GM18870 (cell line): ENCODE measurements around the gene RPIA.

Experiments used
- ATAC-seq: cut with Tn5 transposase; IDR thresholded peaks from one replicate; pipeline ENCODE4 v1.9.1; 2021; ENCODE audit warnings: moderate library complexity; ENCODE audit not compliant: unreplicated experiment

Gene RPIA

GRCh38 chr2:88684519-88684918, 7.0 kb upstream of the RPIA start:
- ATAC-seq: no peak

DNA sequence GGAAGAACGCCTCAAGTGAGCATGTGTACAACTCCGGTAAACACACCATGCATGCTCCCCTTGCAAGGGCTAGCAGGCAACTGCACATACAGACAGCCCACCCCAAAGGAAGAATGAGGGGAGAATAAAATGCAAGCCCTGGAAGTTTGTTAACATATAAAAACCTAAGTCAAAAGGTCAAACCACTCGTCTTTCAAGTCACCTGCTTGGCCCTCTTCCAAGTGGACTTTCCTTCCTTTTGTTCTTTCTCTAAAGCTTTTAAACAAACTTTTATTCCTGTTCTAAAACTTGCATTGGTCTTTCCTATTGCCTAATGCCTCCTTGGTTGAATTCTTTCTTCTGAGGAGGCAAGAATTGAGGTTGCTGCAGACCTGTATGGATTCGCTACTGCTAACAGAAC, 5.2 kb upstream of the RPIA start:
- no peak for ATAC-seq

GRCh38 chr2:88687384-88687783, 4.1 kb upstream of the RPIA start:
- ATAC-seq: no peak

DNA sequence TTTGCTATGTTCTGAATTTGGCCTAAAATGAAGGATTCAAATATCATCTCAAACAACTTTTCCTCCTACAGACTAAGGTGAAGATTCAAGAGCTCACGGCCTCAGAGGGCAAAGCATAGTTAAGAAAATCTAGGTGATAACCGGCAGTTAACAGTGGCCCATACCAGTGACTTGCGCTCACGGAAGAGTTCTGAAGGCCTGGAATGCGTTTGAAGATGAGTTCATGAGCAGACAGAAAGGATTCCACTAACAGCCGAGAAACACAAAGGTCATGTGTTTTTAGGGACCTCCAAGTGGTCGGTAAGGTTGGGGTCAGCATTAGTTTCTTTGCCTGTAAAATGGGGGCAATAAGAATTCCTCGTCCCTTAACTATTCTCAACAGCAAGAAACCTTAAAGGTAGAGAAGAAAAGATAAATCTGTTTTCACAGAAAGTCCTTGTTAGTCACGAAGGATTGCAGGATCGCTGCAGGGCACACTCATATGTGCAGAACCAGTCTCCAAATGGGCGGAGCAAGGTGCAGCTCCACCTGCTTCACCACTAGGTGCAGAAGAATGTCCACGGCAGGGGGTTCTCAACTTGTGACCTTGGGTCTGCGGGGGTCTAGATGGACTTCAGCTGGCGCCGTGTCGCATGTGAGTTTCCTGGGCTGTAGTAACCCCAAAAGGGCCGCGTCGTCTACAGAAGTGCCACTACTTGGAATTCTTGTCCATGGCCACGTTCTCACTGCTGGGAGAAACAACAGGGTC, 708 bp upstream of the RPIA start:
- ATAC-seq: no peak

GRCh38 chr2:88692187-88692586, 714 bp downstream of the RPIA start:
- ATAC-seq: no peak

DNA sequence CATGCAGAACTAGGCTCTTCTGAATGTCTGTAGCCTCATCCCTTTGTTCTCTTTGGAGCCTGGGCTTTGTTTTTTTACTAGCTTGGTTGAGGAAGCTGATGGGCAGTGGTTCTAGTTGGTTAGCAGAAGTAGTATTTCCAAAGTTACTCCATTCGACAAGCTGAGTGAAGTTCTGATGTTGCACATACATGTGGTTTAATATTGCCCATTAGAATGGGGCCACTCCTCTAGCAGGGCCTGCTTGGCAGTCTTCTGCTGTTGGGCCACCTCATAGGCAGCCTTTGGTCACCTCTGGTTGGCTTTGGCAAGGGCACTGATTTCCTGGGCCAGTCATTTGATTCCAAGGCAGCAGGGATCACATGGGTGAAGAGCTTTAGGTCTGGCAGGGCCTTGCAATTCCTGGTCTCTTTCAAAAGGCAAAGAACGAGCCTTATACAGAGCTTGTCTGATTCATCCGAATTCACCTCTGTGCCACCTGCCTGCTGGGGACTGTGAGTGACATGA, 2.5 kb downstream of the RPIA start:
- no peak for ATAC-seq

DNA sequence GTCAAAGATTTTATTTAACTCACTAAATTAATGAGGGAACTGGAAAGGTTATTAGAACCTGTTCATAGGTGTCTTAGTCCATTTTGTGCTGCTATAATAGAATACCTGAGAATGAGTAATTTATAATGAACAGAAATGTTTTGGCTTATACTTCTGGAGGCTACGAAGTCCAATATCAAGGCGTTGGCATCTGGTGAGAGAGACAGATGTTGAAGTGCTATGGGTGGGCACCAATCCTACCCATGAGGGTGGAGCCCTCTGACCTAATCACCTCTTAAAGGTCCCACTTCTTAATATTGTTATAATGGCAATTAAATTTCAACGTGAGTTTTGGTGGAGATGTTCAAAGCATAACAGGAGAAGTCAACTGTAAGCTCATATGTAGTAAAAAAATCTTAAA, 5.1 kb downstream of the RPIA start:
- ATAC-seq: no peak

DNA sequence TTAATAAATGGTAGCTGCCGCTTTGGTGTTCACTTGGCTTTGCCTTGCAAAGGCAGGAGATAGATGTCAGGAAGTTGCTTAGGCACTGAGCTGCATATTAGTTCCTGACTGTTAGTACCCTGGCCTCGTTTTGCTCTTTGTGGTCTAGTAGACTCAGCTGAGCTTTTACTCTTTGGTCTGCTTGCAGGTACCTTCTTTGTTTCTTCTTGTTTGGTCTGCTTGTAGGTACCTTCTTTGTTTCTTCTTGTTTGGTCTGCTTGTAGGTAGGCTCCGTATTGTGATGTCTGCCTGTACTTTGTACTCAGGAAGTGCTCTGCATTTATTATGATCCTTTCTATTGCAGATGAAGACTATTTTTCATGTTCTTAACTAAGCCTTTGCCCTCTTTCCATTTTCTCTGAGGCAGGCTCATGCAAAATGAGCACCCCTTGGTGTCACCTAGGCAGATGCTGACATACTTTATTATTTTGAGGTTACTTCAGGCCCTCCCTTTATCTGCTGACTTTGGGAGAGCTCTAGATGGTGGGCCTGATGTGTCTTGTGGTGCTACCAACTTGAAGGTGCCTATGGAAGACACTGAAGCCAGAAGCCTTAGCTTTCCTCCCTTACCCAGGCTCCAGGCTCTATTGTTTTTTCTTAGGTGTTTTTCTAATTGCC, 6.0 kb downstream of the RPIA start:
- ATAC-seq: no peak

- ATAC-seq: no peak
These were observed 6.5 kb downstream of the RPIA start for GRCh38 chr2:88698027-88698413.

DNA sequence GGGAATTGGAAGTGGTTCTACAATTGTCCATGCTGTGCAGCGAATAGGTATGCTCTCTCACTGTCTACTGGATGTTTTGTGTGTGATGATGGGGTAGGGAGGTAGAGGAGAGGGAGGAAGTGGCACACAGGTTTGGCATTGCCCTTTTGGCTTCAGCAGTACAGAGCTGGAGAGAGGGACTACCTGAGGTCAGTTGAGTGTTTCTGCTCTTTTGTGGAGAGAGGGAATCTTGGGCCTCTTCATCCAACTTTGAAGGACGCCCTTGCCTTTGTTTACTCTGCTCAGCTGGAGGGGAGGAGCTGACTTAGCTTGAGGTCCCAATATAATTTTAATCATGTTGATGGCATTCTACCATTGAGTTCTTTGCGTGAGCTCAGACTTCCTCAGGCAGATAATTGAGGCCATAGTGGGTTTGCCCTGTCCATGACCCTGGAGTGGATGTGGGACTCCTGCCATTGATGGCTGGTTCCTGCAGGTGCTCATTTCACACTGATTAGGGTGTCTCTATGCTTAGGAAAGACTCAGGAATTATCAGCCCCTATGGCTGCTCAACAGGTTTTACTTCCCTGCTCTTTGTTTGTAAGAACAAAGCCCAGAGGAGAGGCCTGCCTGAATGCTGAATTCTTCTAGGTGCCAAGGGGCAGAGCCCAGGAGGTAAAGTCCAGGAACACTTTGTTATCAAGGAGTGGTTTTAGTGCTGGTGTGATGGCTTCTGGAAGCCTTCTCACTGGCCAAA, 7.2 kb downstream of the RPIA start:
- no peak for ATAC-seq

- no peak for ATAC-seq
These were observed 15.5 kb downstream of the RPIA start for GRCh38 chr2:88707003-88707402.

DNA sequence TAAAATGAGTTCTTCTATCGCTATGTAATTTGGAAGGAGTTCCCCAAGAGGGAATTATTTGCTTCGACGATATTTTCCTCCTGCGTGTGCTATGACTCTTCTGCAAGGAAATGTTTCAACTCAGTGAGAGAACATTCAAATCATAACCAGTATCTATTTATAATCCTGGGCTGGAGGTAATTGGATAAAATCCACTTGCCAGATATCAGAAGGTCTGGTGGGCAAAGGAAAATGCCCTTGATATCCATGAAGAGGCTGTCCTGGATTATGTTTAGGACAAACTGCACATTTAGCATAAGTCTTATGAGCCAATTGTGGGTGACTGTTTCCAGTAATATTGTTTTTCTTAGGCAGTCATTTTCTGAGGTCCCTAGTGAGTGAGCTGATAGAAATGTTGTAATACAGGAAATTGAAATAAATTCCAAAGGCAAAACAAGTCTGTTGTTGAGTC, 17.7 kb downstream of the RPIA start:
- no peak for ATAC-seq

DNA sequence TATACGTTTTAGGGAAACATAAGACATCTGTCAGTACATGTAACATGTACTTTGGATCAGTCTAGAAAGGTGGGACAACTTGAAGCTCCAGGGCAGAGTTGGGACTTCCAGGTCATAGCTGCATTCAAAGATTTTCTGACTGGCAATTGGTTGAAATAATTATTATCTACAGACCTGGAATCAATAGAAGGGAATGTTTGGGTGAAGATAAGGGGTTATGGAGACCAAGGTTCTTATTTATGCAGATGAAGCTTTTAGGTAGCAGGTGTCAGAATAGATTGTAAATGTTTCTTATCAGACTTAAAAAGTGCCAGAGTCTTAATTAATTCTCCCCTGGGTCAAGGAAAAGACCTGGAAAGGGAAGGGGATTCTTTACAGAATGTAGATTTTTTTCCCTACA, 19.8 kb downstream of the RPIA start:
- no peak for ATAC-seq

- ATAC-seq: no peak
These were observed 20.4 kb downstream of the RPIA start for GRCh38 chr2:88711897-88712296.

- no peak for ATAC-seq
These were observed 21.9 kb downstream of the RPIA start for GRCh38 chr2:88713408-88713807.

- ATAC-seq: no peak
These were observed 23.2 kb downstream of the RPIA start for GRCh38 chr2:88714667-88715066.

DNA sequence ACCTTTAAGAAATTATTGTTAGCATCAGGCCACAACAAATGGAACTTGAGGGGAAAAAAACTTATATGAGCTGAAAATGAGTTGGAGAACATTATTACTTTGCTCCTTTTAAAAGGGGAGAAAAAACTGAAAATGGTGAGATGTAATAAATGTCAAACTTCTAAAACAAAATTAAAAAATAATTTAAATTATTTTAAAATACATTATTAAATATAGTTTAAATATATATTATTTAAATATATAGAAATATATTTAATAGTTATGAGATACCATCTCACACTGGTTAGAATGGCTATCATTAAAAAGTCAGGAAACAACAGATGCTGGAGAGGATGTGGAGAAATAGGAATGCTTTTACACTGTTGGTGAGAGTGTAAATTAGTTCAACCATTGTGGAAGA, 28.9 kb downstream of the RPIA start:
- ATAC-seq: no peak

DNA sequence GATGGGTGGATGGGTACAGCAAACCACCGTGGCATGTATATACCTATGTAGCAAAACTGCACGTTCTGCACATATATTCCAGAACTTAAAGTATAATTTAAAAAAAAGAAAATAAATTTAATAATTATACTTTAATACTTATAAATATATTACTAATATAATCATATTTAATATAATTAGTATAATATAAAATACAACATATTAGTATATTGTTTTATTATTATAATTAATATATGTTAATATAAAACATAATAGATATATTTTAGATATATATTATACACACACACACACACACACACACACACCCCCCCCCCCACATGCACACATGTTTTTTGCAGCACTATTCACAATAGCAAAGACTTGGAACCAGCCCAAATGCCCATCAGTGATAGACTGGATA, 29.8 kb downstream of the RPIA start:
- ATAC-seq: no peak

GRCh38 chr2:88724643-88725332, 33.3 kb downstream of the RPIA start:
- no peak for ATAC-seq

DNA sequence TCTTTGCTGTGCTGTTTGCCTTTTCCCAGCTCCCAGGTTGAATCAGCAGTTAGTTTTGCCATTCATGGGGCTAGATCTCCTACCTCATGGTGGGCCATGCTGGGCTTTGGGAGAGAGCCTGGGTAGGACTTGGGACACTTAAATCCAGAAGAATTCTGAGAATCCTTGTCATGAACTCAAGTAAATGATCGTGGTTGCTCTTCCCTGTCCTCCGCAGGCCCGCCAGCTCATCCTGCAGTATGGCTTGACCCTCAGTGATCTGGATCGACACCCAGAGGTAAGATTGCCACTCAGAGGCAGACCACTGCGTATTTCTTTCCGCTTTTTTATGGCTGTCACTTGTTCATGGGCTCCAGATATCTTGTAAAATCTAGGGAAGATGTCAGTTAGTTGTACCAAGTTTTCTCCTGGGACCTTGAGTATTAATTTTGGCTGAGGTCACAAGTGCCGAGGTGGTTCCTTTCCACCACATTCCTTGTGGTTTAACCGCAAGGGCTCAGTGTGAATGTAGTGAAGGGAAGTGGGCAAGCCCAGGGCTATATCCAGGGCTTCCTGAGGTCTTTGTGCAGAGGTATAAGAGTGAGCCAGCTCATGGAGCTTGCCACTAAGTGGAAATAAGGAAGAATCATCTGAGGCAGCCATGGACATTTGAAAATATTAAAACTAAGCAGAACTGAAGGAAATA, 37.7 kb downstream of the RPIA start:
- ATAC-seq: no peak
